Vagina (tissue), 2 donors: ENCODE measurements around the gene SLC7A9. TPM values are rescaled to one million over a fixed set of nuclear protein-coding genes. Genes with fewer than 3 reads are reported as not detected.

Experiments used
- DNase-seq, 2 donors: peaks; one replicate each; pipeline ENCODE4 v3.0.0-alpha.2; 2017; ENCODE audit errors: extremely low spot score in 2 of 2
- H3K27ac ChIP-seq: fragments of 200-600 bp; sonication (generic); one replicate; pipeline ENCODE4 v1.5.1; 2019
- H3K27me3 ChIP-seq: fragments of 200-600 bp; sonication (generic); one replicate; pipeline ENCODE4 v1.5.1; 2019
- H3K36me3 ChIP-seq, 2 donors: fragments of 200-600 bp; sonication (generic); one replicate each; pipeline ENCODE4 v1.5.1; 2017 to 2019
- H3K4me1 ChIP-seq: fragments of 200-600 bp; sonication (generic); one replicate; pipeline ENCODE4 v1.5.1; 2019
- H3K4me3 ChIP-seq, 2 donors: fragments of 200-600 bp; sonication (generic); 1 replicate in 1 of 2; 2 replicates in 1 of 2; pipeline ENCODE4 v1.5.1; 2016 to 2019
- H3K9me3 ChIP-seq: fragments of 200-600 bp; sonication (generic); one replicate; pipeline ENCODE4 v1.5.1; 2019
- POLR2A ChIP-seq, 2 donors: fragments of 450-650 bp; IDR thresholded peaks; one replicate each; pipeline ENCODE4 v1.6.1; 2017; ENCODE audit warnings: antibody characterized with exemption in 2 of 2, mild to moderate bottlenecking in 2 of 2, moderate library complexity in 2 of 2
- POLR2AphosphoS5 ChIP-seq, 2 donors: sonication (generic); formaldehyde crosslinking; IDR thresholded peaks; one replicate each; pipeline ENCODE4 v1.9.0; 2017; ENCODE audit warnings: antibody characterized with exemption in 2 of 2, mild to moderate bottlenecking in 2 of 2, low read depth in 1 of 2; ENCODE audit not compliant: insufficient read depth in 1 of 2
- intact Hi-C: fragments of 100-400 bp; cut with DNase I; formaldehyde crosslinking; loops from one replicate; pipeline ENCODE4 v1.15.1; 2023
- total RNA-seq: library from RNA; depleted of rRNA; stranded (reverse); fragments of >200 nt; gene quantifications from one replicate; pipeline ENCODE4 v1.2.3, GENCODE V29; 2016
- TF ChIP-seq, protein P1 (sequence below), 3 experiments: fragments of 450-650 bp in 2 of 3; fragments of 200-600 bp in 1 of 3; sonication (generic) in 1 of 3; IDR thresholded peaks; one replicate each; pipeline ENCODE4 v1.5.1; 2017 to 2019; ENCODE audit warnings: antibody characterized with exemption in 3 of 3, mild to moderate bottlenecking in 2 of 3, moderate library complexity in 2 of 3

The SLC7A9 gene
- total RNA-seq, 1 donor from 2014 or later: not detected

- Histone ChIP-seq H3K27me3 (no peaks in the 10 kb centered on the region), H3K4me1 (no peaks in the 10 kb centered on the region), H3K4me3 (no peak overlapping the region), H3K9me3 (no peaks in the 10 kb centered on the region), H3K27ac (no peak overlapping the region), H3K36me3 (no peaks in the 10 kb centered on the region)
- TF ChIP-seq, protein P1, sequence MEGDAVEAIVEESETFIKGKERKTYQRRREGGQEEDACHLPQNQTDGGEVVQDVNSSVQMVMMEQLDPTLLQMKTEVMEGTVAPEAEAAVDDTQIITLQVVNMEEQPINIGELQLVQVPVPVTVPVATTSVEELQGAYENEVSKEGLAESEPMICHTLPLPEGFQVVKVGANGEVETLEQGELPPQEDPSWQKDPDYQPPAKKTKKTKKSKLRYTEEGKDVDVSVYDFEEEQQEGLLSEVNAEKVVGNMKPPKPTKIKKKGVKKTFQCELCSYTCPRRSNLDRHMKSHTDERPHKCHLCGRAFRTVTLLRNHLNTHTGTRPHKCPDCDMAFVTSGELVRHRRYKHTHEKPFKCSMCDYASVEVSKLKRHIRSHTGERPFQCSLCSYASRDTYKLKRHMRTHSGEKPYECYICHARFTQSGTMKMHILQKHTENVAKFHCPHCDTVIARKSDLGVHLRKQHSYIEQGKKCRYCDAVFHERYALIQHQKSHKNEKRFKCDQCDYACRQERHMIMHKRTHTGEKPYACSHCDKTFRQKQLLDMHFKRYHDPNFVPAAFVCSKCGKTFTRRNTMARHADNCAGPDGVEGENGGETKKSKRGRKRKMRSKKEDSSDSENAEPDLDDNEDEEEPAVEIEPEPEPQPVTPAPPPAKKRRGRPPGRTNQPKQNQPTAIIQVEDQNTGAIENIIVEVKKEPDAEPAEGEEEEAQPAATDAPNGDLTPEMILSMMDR (IDR thresholded peaks at IDR 0.05): no peak
- TF ChIP-seq POLR2A (IDR thresholded peaks at IDR 0.05): no peak
- TF ChIP-seq POLR2AphosphoS5 (IDR thresholded peaks at IDR 0.05; ENCODE audit: insufficient read depth in 1 of 2, low read depth in 1 of 2): no peak
- no peak for DNase-seq
- intact Hi-C loops: no loop called here
Observed at GRCh38 chr19:32818536-32818935, 51.0 kb downstream of the SLC7A9 start.

GRCh38 chr19:32817569-32818476 is 51.7 kb downstream of the SLC7A9 start:
- intact Hi-C loops: no loop called here
- no peak for DNase-seq
- Histone ChIP-seq H3K27me3 (no peaks in the 10 kb centered on the region), H3K27ac (no peak overlapping the region), H3K9me3 (no peaks in the 10 kb centered on the region), H3K36me3 (no peaks in the 10 kb centered on the region), H3K4me3 (no peak overlapping the region), H3K4me1 (no peaks in the 10 kb centered on the region)
- TF ChIP-seq POLR2A (IDR thresholded peaks at IDR 0.05) (no peak), POLR2AphosphoS5 (IDR thresholded peaks at IDR 0.05; ENCODE audit: insufficient read depth in 1 of 2, low read depth in 1 of 2) (no peak)
- TF ChIP-seq, protein P1 (IDR thresholded peaks at IDR 0.05): no peak

GRCh38 chr19:32816555-32817099 is 52.9 kb downstream of the SLC7A9 start:
- Histone ChIP-seq H3K27ac (no peak overlapping the region), H3K9me3 (no peaks in the 10 kb centered on the region), H3K27me3 (no peaks in the 10 kb centered on the region), H3K4me3 (no peak overlapping the region), H3K36me3 (no peaks in the 10 kb centered on the region), H3K4me1 (no peaks in the 10 kb centered on the region)
- intact Hi-C loops: no loop called here
- DNase-seq: no peak
- TF ChIP-seq, protein P1 (IDR thresholded peaks at IDR 0.05): no peak
- TF ChIP-seq POLR2AphosphoS5 (IDR thresholded peaks at IDR 0.05; ENCODE audit: insufficient read depth in 1 of 2, low read depth in 1 of 2) (no peak), POLR2A (IDR thresholded peaks at IDR 0.05) (no peak)

GRCh38 chr19:32814624-32815023 is 54.9 kb downstream of the SLC7A9 start:
- Histone ChIP-seq H3K27ac (no peak overlapping the region), H3K4me3 (no peak overlapping the region), H3K9me3 (no peaks in the 10 kb centered on the region), H3K36me3 (no peaks in the 10 kb centered on the region), H3K4me1 (no peaks in the 10 kb centered on the region), H3K27me3 (no peaks in the 10 kb centered on the region)
- TF ChIP-seq, protein P1 (IDR thresholded peaks at IDR 0.05): no peak
- TF ChIP-seq POLR2A (IDR thresholded peaks at IDR 0.05): no peak
- TF ChIP-seq POLR2AphosphoS5 (IDR thresholded peaks at IDR 0.05; ENCODE audit: insufficient read depth in 1 of 2, low read depth in 1 of 2): no peak
- intact Hi-C loops: no loop called here
- DNase-seq: no peak
